ENCODE results near the gene CBLN1. TPM values are rescaled to one million over a fixed set of nuclear protein-coding genes. Genes with fewer than 3 reads are reported as not detected.

The CBLN1 gene
- total RNA-seq, 6 experiments from 2014 or later, result not detected

DNA sequence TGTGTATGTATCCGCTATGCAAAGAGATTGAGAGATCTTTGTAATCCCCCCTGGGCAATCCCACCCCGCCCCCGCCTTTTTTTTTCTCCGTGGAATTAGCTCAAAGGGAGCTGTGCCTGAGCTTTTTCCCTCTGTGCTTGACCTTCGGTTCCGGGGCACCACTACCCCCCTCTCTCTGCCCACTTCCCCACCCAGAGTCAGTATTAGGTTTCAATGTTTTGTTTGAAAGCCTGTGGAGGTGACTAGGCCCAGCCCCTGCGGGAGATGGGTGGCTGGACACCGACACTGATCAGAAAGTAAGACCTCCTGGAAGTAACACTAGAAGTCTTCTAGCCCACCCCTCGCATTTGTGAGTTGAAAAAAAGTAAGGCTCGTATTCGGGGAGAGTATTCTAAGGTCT, 7.0 kb downstream of the CBLN1 start:
- H3K36me3 Mint-ChIP-seq (ENCODE audit: low read depth), result peaks cover 3% of the 10 kb centered on the region; the same call in 1 of the 2 replicates
- H3K9me3 Mint-ChIP-seq, result peaks cover 35% of the 10 kb centered on the region
- no peak for DNase-seq
- no peak overlapping the region for H3K27ac Mint-ChIP-seq
- no peak overlapping the region for H3K4me3 Mint-ChIP-seq
- TF ChIP-seq, protein P1, sequence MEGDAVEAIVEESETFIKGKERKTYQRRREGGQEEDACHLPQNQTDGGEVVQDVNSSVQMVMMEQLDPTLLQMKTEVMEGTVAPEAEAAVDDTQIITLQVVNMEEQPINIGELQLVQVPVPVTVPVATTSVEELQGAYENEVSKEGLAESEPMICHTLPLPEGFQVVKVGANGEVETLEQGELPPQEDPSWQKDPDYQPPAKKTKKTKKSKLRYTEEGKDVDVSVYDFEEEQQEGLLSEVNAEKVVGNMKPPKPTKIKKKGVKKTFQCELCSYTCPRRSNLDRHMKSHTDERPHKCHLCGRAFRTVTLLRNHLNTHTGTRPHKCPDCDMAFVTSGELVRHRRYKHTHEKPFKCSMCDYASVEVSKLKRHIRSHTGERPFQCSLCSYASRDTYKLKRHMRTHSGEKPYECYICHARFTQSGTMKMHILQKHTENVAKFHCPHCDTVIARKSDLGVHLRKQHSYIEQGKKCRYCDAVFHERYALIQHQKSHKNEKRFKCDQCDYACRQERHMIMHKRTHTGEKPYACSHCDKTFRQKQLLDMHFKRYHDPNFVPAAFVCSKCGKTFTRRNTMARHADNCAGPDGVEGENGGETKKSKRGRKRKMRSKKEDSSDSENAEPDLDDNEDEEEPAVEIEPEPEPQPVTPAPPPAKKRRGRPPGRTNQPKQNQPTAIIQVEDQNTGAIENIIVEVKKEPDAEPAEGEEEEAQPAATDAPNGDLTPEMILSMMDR (IDR thresholded peaks at IDR 0.05), result no peak
- peaks cover 12% of the 10 kb centered on the region for H3K27me3 Mint-ChIP-seq (ENCODE audit: insufficient read depth)
- H3K4me1 Mint-ChIP-seq (ENCODE audit: low read depth), result no peaks in the 10 kb centered on the region

DNA sequence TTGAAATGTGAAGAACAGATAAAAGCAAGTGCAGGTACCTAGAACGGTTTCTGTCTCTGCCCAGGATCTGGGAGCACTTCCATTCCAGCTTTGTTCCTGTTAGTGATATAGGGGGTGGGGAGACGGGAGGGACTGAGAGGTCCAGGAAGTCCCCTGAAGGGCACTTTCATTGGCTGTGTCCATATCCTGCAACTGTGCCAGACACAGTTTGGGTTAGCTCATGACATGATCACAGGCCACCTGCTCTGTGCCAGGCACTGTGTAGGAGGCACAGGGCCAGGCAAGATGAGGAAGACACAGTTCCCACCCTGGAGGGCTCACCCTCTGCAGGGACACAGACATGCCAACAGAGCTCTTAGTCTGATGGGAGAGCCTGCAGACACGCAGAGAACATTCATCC, 7.9 kb downstream of the CBLN1 start:
- H3K9me3 Mint-ChIP-seq, result peaks cover 28% of the 10 kb centered on the region
- H3K27ac Mint-ChIP-seq, result no peak overlapping the region
- DNase-seq, result no peak
- H3K4me3 Mint-ChIP-seq, result no peak overlapping the region
- peaks cover 12% of the 10 kb centered on the region for H3K27me3 Mint-ChIP-seq (ENCODE audit: insufficient read depth)
- TF ChIP-seq, protein P1 (IDR thresholded peaks at IDR 0.05), result no peak
- H3K4me1 Mint-ChIP-seq (ENCODE audit: low read depth), result no peaks in the 10 kb centered on the region
- peaks cover 3% of the 10 kb centered on the region; the same call in 1 of the 2 replicates for H3K36me3 Mint-ChIP-seq (ENCODE audit: low read depth)

DNA sequence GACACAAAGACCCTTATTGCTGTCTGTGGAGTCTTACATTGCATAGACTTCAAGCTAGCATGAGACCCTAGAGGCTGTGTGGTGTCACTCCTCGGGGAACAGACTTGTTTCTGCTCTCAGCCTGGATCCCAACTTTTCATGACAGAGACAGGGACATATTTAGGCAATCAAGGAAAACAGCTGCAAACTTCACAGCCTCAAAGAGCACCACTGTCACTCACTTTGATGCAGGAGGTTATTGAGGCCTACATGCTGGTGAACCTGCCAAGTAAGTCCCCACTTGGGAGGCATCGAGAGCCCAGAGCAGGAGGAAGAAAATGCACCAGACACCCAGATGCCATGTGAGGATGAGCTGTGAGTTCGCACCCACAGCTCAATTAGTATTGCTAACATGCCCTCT, 10.3 kb downstream of the CBLN1 start:
- DNase-seq, result no peak
- no peak overlapping the region for H3K4me3 Mint-ChIP-seq
- H3K36me3 Mint-ChIP-seq (ENCODE audit: low read depth), result peaks cover 3% of the 10 kb centered on the region; the same call in 1 of the 2 replicates
- peaks cover 8% of the 10 kb centered on the region for H3K27me3 Mint-ChIP-seq (ENCODE audit: insufficient read depth)
- peaks cover 27% of the 10 kb centered on the region for H3K9me3 Mint-ChIP-seq
- TF ChIP-seq, protein P1 (IDR thresholded peaks at IDR 0.05), result no peak
- H3K4me1 Mint-ChIP-seq (ENCODE audit: low read depth), result no peaks in the 10 kb centered on the region
- H3K27ac Mint-ChIP-seq, result no peak overlapping the region

DNA sequence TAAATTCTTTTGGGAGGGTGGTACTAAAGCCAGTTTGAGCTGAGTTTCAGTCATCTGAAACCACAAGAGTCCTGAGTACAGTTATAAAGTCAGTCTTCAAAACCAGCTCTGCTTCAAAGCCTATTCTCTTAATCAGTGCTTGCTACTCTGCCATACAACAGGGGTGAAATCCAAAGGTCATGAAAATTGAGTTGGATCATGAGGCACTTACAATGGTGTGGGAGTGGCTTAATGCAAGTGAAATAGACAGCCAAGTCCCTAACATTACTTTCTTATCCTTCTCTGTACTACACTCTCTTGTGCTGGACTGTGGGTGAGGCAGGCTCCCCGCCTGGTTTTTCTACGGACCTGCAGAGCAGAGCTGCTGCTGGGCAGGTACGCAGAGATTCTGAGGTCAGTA, 12.4 kb downstream of the CBLN1 start:
- DNase-seq, result no peak
- no peak overlapping the region for H3K27ac Mint-ChIP-seq
- peaks cover 34% of the 10 kb centered on the region for H3K9me3 Mint-ChIP-seq
- H3K4me1 Mint-ChIP-seq (ENCODE audit: low read depth), result no peaks in the 10 kb centered on the region
- no peaks in the 10 kb centered on the region; the same call in 1 of the 2 replicates for H3K27me3 Mint-ChIP-seq (ENCODE audit: insufficient read depth)
- H3K36me3 Mint-ChIP-seq (ENCODE audit: low read depth), result no peaks in the 10 kb centered on the region
- H3K4me3 Mint-ChIP-seq, result no peak overlapping the region
- TF ChIP-seq, protein P1 (IDR thresholded peaks at IDR 0.05), result no peak

DNA sequence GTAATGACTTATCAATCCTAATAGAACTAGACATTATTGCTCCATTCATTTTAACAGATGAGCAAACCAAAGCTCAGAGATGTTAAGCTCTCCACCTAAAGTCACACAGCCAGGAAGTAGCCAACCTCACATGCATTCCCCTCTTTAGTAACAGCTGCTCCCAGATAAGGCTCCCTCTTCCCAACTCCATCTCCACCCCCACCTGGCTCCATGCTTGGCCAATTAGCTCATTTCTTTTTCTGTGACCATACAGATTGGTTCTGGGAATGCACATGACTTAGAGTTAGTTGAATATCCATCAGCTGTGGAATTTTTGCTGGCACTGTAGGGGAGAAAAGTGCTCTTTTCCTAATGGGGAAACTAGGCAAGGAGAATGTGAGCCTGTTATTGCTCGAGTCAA, 13.0 kb downstream of the CBLN1 start:
- TF ChIP-seq, protein P1 (IDR thresholded peaks at IDR 0.05), result no peak
- no peaks in the 10 kb centered on the region; the same call in 1 of the 2 replicates for H3K27me3 Mint-ChIP-seq (ENCODE audit: insufficient read depth)

DNA sequence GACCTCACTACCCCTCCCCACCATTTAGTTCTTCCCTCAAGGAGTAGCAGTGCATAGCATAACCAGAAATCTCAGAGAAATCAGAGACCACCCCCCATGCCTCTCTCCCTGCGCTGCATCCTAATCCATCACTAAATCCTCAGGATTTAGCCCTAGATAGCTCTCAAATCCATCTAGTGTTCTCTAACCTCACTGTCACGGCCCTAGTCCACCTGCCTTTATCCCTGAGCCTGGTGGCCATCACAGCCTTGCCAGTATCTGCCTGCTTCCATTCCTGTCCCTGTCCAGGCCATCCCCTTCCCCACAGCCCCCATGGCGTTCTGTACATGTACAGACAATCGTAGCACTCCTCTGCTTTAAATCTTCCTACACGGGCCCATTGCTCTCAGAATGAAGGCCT, 19.1 kb downstream of the CBLN1 start:
- no peaks in the 10 kb centered on the region for H3K36me3 Mint-ChIP-seq (ENCODE audit: low read depth)
- TF ChIP-seq, protein P1 (IDR thresholded peaks at IDR 0.05), result no peak
- no peak for DNase-seq
- H3K27me3 Mint-ChIP-seq (ENCODE audit: insufficient read depth), result peaks cover 2% of the 10 kb centered on the region
- H3K9me3 Mint-ChIP-seq, result peaks cover 29% of the 10 kb centered on the region
- H3K4me3 Mint-ChIP-seq, result no peak overlapping the region
- H3K27ac Mint-ChIP-seq, result no peak overlapping the region
- H3K4me1 Mint-ChIP-seq (ENCODE audit: low read depth), result no peaks in the 10 kb centered on the region

More for the DNA sequence above, 13.0 kb downstream of the CBLN1 start:
- peaks cover 35% of the 10 kb centered on the region for H3K9me3 Mint-ChIP-seq
- H3K36me3 Mint-ChIP-seq (ENCODE audit: low read depth), result no peaks in the 10 kb centered on the region
- no peaks in the 10 kb centered on the region for H3K4me1 Mint-ChIP-seq (ENCODE audit: low read depth)
- no peak overlapping the region for H3K27ac Mint-ChIP-seq
- DNase-seq, result no peak
- no peak overlapping the region for H3K4me3 Mint-ChIP-seq

All from HFFc6 (cell line).